HepG2 (cell line): Measurements from ENCODE around the gene RELL1.

ENCODE experiments used
- CBX2 ChIP-seq, 2 experiments: fragments of 200-600 bp in 1 of 2; sonication (generic); formaldehyde crosslinking in 1 of 2; IDR thresholded peaks; 2 replicates each; pipeline versions ENCODE4 v1.7.0 to v1.8.1; 2018 to 2022; ENCODE audit warnings: low read depth in 2 of 2, low read length in 1 of 2, mild to moderate bottlenecking in 1 of 2, missing genetic modification reagents in 1 of 2
- TGIF2 ChIP-seq: IDR thresholded peaks from 2 replicates; pipeline ENCODE4 v1.6.1; 2016; ENCODE audit warnings: control low read depth, missing compliant biosample characterization
- XRCC5 ChIP-seq: fragments of 200-400 bp; formaldehyde crosslinking; optimal IDR thresholded peaks from 2 replicates; pipeline ENCODE3; 2017; ENCODE audit warnings: mild to moderate bottlenecking, low read length
- TF ChIP-seq, protein P1 (sequence below): sonication (generic); formaldehyde crosslinking; IDR thresholded peaks from 2 replicates; pipeline ENCODE4 v1.9.0; 2021; ENCODE audit warnings: missing genetic modification reagents, borderline replicate concordance
- TF ChIP-seq, protein P2 (sequence below): sonication (generic); formaldehyde crosslinking; IDR thresholded peaks from 2 replicates; pipeline ENCODE4 v1.5.0; 2020; ENCODE audit warnings: mild to moderate bottlenecking, missing genetic modification reagents, moderate library complexity

DNA sequence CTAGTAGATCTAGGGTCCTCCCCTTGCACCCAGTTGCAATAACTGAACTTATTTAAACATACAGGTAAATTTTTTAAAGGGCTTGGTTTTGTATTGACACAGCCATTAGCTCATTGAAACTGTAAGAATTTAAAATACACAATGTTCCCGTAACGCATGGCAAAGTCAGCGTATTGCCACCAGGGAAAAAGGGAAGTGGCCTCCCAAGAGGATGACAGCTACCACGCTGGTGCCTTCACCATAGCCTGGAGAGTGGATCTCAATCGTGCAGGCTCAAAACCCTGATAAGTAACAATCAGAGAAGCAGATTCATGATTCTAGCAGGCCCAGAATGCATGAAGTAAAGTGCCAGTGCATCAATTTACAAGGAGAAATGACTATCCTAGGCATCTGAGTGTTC, 49.4 kb upstream of the RELL1 start:
- TF ChIP-seq, protein P1, sequence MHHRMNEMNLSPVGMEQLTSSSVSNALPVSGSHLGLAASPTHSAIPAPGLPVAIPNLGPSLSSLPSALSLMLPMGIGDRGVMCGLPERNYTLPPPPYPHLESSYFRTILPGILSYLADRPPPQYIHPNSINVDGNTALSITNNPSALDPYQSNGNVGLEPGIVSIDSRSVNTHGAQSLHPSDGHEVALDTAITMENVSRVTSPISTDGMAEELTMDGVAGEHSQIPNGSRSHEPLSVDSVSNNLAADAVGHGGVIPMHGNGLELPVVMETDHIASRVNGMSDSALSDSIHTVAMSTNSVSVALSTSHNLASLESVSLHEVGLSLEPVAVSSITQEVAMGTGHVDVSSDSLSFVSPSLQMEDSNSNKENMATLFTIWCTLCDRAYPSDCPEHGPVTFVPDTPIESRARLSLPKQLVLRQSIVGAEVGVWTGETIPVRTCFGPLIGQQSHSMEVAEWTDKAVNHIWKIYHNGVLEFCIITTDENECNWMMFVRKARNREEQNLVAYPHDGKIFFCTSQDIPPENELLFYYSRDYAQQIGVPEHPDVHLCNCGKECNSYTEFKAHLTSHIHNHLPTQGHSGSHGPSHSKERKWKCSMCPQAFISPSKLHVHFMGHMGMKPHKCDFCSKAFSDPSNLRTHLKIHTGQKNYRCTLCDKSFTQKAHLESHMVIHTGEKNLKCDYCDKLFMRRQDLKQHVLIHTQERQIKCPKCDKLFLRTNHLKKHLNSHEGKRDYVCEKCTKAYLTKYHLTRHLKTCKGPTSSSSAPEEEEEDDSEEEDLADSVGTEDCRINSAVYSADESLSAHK = no peak
- TF ChIP-seq TGIF2 (CRISPR knock-in tag) = no peak
- no peak for TF ChIP-seq XRCC5
- TF ChIP-seq, protein P2, sequence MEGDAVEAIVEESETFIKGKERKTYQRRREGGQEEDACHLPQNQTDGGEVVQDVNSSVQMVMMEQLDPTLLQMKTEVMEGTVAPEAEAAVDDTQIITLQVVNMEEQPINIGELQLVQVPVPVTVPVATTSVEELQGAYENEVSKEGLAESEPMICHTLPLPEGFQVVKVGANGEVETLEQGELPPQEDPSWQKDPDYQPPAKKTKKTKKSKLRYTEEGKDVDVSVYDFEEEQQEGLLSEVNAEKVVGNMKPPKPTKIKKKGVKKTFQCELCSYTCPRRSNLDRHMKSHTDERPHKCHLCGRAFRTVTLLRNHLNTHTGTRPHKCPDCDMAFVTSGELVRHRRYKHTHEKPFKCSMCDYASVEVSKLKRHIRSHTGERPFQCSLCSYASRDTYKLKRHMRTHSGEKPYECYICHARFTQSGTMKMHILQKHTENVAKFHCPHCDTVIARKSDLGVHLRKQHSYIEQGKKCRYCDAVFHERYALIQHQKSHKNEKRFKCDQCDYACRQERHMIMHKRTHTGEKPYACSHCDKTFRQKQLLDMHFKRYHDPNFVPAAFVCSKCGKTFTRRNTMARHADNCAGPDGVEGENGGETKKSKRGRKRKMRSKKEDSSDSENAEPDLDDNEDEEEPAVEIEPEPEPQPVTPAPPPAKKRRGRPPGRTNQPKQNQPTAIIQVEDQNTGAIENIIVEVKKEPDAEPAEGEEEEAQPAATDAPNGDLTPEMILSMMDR (CRISPR knock-in tag) = no peak
- TF ChIP-seq CBX2 (IDR thresholded peaks at IDR 0.05; ENCODE audit: low read depth, low read length) = no peak
- TF ChIP-seq CBX2 (CRISPR knock-in tag; IDR thresholded peaks at IDR 0.05; ENCODE audit: low read depth) = no peak
